G401.6 (cell line): Measurements from ENCODE around the gene BRD8.
"Not testable (repeated sequence)": the region's sequence is repeated elsewhere in the genome, so short reads cannot be mapped to it uniquely, and the experiment has no call there.

Experiments
- FAIRE-seq: peaks from 2 replicates; lab custom pipeline; 2012; peaks lifted over from hg19 to GRCh38; lab: Jason Lieb, UNC

BRD8 gene

DNA sequence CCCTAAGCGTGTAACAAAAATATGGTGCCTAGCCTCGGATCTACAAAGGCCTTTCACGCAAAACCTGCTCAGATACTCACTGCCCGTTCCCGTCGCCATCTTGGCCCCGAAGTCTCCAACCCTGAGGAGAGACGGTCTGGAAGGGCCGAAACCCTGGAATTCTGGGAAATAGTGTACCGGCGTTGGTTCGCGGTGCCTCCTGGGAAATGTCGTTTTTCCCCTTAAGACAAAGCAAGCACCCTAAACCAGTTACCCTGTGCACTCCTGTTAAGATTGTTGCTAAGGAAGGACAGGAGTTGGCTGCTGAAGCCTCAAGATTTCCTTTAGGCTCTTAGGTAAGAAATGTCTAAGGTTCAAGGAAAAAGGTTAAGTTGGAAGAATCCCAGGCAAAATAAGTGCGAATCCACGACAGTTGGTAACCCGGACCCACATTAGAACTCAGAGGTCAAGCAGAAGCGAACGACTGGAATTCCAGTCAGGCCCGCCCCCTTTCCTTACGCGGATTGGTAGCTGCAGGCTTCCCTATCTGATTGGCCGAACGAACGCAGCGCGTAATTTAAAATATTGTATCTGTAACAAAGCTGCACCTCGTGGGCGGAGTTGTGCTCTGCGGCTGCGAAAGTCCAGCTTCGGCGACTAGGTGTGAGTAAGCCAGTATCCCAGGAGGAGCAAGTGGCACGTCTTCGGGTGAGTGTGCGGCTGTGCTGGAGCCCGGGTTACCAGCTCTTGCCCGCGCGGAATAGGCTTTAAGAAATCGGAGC is at the start of gene BRD8, which contains the start of gene KIF20A:
Gene BRD8, minus strand, starts transcription at position 115 of the 761 bp plus-strand sequence. Its CDS starts 16 bp downstream, at position 99.
Gene KIF20A, plus strand, starts transcription at position 597 of the 761 bp plus-strand sequence. CDS start 569 bp downstream, outside the sequence.
- peak; percentile 96 for FAIRE-seq

- no peak for FAIRE-seq
Measured at GRCh38 chr5:138226910-138227309, 48.5 kb upstream of the BRD8 start.

DNA sequence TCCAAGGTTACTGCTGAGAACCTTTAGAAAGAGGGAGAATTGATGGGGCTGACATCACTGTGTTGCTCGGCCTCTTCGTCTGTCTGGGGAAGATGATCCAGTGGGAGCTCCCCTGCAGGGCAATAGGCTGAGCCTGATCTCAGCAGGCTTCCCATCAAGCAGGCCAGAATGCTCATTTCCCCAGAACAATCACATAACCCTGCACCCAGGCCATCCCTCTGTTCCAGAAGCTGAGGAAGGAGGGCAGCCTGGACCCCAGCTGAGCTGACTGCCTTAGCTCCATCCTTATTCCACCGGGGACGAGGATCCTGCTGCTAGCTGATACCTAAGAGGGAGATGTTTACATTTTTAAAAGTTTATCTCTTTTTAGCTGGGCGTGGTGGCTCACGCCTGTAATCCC is 46.3 kb upstream of the BRD8 start:
- no peak for FAIRE-seq

- no peak for FAIRE-seq
Measured at GRCh38 chr5:138223532-138223931, 45.1 kb upstream of the BRD8 start.

DNA sequence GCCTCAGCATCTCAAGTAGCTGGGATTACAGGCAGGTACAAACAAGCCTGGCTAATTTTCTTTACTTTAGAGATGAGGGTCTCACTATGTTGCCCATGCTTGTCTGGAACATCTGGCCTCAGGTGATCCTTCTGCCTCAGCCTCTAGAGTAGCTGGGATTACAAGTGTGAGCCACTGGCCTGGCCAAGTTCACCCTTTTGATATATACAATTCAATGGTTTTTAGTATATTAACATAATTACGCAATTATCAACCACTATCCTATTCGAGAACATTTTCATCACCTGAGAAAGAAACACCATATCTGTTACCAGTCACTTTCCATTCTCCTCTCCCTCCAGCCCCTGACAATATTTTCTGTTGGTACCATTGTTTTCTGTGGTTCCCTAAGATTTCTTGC is 38.4 kb upstream of the BRD8 start:
- no peak for FAIRE-seq

DNA sequence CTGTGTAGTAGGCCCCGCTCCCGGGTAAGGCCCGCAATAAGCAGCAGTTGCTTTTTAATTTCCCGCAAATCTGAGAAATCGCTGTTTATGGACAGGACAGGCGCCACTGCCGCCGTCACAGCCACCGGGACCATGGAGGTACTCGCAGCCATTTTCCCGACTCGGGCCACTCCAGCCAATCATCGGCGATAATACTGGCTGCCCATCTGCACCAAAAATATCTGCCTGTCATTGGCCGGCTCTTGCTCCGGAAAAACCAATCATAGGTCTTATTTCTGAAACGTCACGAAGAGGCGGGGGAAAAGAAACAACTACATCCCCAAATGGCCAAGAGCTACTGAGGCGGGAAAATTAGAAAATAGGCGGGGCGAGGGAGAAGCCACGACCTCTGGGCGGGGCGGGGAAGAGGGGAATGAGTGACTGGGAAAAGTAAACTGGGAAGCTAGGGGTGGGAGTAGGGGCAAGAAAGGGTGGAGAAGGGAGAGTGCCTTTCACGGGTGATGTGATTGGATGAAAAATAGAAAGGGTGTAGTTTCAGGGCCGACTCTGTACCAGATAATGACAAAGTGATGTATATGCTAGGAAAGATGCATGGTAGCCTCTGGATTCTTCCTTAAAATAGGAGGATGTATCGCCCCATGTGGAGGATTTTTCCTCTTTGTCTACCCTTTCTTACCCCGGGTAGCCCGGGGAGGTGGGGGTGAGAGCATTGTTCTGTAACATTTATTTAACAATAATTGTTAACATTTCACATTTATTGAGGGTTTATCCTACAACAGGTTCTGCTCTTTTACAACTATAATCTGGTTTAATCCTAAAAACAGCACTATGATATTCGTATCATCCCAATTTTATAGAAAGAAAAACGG is 35.0 kb upstream of the BRD8 start, which contains the start of gene CDC23:
Gene CDC23, minus strand, starts transcription at position 163 of the 869 bp plus-strand sequence. Its CDS starts 11 bp downstream, at position 152.
- peak; percentile 99 for FAIRE-seq

- FAIRE-seq: no peak
Measured at GRCh38 chr5:138212828-138213160, 34.4 kb upstream of the BRD8 start.

DNA sequence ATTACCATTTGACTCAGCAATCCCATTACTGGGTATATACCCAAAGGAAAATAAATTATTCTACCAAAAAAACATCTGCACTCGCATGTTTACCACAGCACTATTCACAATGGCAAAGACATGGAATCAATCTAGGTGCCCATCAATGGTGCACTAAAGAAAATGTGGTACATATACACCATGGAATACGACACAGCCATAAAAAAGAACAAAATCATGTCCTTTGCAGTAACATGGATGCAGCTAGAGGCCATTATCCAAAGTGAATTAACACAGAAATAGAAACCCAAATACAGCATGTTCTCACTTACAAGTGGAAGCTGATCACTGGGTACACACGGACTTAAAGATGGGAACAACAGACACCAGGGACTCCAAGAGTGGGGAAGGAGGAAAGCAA is 32.6 kb upstream of the BRD8 start:
- no peak for FAIRE-seq

- not testable (repeated sequence) for FAIRE-seq
Measured at GRCh38 chr5:138193859-138194258, 15.4 kb upstream of the BRD8 start.

- no peak for FAIRE-seq
Measured at GRCh38 chr5:138192826-138193225, 14.4 kb upstream of the BRD8 start.

- FAIRE-seq: no peak
Measured at GRCh38 chr5:138188626-138189025, 10.2 kb upstream of the BRD8 start.

DNA sequence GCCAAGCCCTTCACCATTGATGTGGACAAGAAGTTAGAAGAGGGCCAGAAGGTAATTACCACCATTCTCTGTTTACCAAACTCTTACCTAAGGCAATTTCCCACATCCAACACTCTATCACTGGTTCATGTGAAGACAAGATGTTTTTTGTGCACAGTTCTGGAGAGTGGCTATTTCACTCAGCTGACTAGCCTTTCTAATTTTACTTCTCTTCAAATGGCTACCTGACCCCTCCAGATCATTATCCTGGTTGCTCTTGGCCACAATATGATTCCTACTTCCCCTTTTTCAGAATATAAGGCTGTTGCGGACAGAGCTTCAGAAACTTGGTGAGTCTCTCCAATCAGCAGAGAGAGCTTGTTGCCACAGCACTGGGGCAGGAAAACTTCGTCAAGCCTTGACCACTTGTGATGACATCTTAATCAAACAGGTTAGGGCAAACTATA is 7.6 kb upstream of the BRD8 start:
- FAIRE-seq: no peak

DNA sequence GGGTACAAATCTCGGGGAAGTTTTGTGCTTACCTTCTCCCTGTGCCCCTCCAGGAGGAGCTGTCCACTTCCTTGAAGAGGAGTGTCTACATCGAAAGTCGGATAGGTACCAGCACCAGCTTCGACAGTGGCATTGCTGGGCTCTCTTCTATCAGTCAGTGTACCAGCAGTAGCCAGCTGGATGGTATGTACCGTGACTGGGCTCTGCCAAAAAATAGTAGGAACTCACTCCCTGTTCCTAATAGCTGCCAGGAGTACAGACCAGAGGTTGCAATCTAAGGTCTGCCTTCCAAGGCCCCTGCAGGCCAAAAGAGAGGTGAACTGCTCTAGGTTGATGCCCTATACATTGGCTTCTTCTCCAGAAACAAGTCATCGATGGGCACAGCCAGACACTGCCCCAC is 4.4 kb upstream of the BRD8 start:
- FAIRE-seq: no peak

GRCh38 chr5:138180841-138181240 is 2.4 kb upstream of the BRD8 start:
- no peak for FAIRE-seq

DNA sequence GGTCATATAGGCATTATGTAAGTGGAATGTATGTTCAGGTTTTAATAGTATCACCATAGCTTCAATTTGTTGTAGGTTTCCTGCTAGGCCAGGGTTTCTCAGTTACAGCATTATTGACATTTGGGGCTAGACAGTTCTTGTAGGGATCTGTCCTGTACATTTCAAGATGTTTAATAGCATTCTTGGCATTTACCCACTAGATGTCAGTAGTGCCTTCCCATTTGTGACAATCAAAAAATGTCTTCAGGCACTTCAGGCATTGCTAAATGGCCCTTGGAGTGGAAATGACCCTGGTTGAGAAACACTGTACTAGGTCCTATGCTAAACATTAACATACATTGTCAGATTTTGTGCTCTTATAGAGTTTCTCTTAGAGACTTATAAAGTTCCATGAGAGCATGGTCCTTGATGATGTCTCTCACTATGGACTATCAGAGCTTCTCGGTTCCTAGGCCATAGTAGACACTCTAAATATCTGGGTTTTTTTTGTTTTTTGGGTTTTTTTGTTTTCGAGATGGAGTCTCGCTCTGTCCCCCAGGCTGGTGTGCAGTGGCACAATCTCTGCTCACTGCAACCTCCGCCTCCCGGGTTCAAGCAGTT is 1.9 kb upstream of the BRD8 start:
- FAIRE-seq: peak; percentile 83

DNA sequence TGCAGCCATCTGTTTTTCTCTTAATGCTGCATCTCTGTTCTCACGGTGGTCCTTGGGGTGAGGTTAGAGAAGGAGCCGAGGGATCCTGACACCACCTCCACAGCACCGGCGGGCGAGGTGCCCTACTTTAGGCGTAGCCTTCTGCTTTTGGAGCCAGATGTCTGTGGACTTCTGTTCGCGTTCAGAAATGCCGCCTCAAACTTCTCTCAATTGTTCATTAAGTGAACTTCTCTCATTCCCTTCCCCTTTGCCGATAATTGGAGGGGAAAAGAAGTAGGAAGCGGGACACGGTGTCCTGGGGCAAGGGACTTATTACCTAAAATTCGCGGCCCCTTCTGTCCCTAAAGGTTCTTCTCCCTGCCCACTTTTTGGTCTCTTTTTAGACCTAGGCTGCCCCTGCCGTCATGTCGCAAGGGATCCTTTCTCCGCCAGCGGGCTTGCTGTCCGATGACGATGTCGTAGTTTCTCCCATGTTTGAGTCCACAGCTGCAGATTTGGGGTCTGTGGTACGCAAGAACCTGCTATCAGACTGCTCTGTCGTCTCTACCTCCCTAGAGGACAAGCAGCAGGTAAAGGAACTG is 937 bp upstream of the BRD8 start:
- no peak for FAIRE-seq

GRCh38 chr5:138177941-138178515 is 402 bp downstream of the BRD8 start:
- no peak for FAIRE-seq

- no peak for FAIRE-seq
Measured at GRCh38 chr5:138170299-138170698, 8.1 kb downstream of the BRD8 start.

DNA sequence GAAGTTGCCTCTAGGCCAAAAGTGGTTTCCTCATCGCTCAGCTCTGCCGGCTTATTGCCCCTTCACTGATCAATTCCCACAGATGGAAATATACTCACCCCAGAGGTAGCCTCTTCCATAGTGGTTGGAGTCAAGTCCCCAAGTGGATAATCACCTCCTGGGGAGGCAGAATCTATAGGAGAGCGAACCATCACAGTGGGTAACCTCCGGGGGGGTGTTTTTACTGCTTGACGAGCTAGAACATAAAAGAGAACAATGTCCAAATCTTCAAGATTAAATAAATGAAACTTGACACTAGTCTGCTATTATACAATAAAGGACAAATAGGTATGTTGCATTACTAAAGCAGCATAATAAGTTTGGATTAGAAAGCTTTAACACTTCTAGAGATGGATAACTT is 9.3 kb downstream of the BRD8 start:
- no peak for FAIRE-seq

GRCh38 chr5:138163721-138164120 is 14.7 kb downstream of the BRD8 start:
- FAIRE-seq: no peak

GRCh38 chr5:138160706-138161105 is 17.7 kb downstream of the BRD8 start:
- no peak for FAIRE-seq

- FAIRE-seq: no peak
Measured at GRCh38 chr5:138159666-138160065, 18.8 kb downstream of the BRD8 start.
